A549 (cell line): Measurements from ENCODE around the gene NTRK1. TPM values are rescaled to one million over a fixed set of nuclear protein-coding genes. Genes with fewer than 3 reads are reported as not detected.
A peak's percentile ranks its signal among the peaks of the same experiment; 100 is the strongest.

Experiments used
- ATAC-seq, 2 experiments: fragments of 200-7000 bp in 1 of 2; fragments of >200 bp in 1 of 2; cut with Nextera tagmentation in 1 of 2; cut with Tn5 transposase in 1 of 2; 3 replicates each; pipeline versions ENCODE4 v1.8.0 to v1.9.1; 2018 to 2020; ENCODE audit warnings: mild to moderate bottlenecking in 1 of 2, moderate library complexity in 1 of 2
- CTCF ChIA-PET: fragments of 300-600 bp; sonication (Branson Sonifier 250); formaldehyde crosslinking; extraction: SDS; loops from one replicate; lab custom pipeline; 2021; ENCODE audit warnings: antibody characterized with exemption, inconsistent platforms; lab: Yijun Ruan, JAX
- POLR2A ChIA-PET: fragments of 350-600 bp; formaldehyde crosslinking; extraction: SDS; loops from one replicate; lab custom pipeline; 2021; ENCODE audit warnings: antibody characterized with exemption, inconsistent platforms; lab: Yijun Ruan, JAX
- DNase-seq, 2 experiments: peaks; one replicate each; pipeline versions ENCODE4 v3.0.0 to v3.0.0-alpha.2; 2011 to 2016; ENCODE audit warnings: low read depth in 1 of 2, low spot score in 1 of 2
- FAIRE-seq: peaks from 2 replicates; lab custom pipeline; 2011; peaks lifted over from hg19 to GRCh38; lab: Jason Lieb, UNC
- H3K27ac ChIP-seq, 2 experiments: fragments of >200 bp; sonication (Bioruptor Twin); formaldehyde crosslinking; 3 replicates each; pipeline ENCODE4 v1.5.1; 2016 to 2017
- H3K4me1 ChIP-seq: fragments of >200 bp; sonication (Bioruptor Twin); formaldehyde crosslinking; 3 replicates; pipeline ENCODE4 v1.6.1; 2016
- H3K4me2 ChIP-seq: fragments of >200 bp; sonication (Bioruptor Twin); formaldehyde crosslinking; 3 replicates; pipeline ENCODE4 v1.6.1; 2016
- H3K4me3 ChIP-seq: fragments of >200 bp; sonication (Bioruptor Twin); formaldehyde crosslinking; 3 replicates; pipeline ENCODE4 v1.5.1; 2016
- H3K9me3 ChIP-seq: fragments of >200 bp; sonication (Bioruptor Twin); formaldehyde crosslinking; 3 replicates; pipeline ENCODE4 v1.6.1; 2016
- BHLHE40 ChIP-seq: IDR thresholded peaks from 2 replicates; pipeline ENCODE4 v1.6.1; 2012; ENCODE audit warnings: low read depth, low read length, inconsistent platforms
- CBX2 ChIP-seq: fragments of 200-600 bp; sonication (generic); IDR thresholded peaks from 2 replicates; pipeline ENCODE4 v1.6.1; 2016; ENCODE audit warnings: low read depth, mild to moderate bottlenecking, borderline replicate concordance
- EHF ChIP-seq: fragments of 250-450 bp; sonication (Bioruptor Pico); IDR thresholded peaks from 2 replicates; pipeline ENCODE4 v1.5.0; 2020; ENCODE audit warnings: mild to moderate bottlenecking
- EP300 ChIP-seq, 2 experiments: fragments of >200 bp; sonication (Bioruptor Twin); formaldehyde crosslinking; IDR thresholded peaks; 2 replicates in 1 of 2; 3 replicates in 1 of 2; pipeline ENCODE4 v1.6.1; 2016 to 2017
- FOSL2 ChIP-seq, 2 experiments: fragments of 450-650 bp in 1 of 2; fragments of >200 bp in 1 of 2; sonication (Bioruptor Twin) in 1 of 2; formaldehyde crosslinking; IDR thresholded peaks; 2 replicates each; pipeline versions ENCODE4 v1.5.0 to v1.6.1; 2016 to 2020; ENCODE audit warnings: mild to moderate bottlenecking in 1 of 2, moderate library complexity in 1 of 2
- HDAC2 ChIP-seq: fragments of 200-600 bp; sonication (generic); IDR thresholded peaks from 2 replicates; pipeline ENCODE4 v1.6.1; 2016
- HOXB13 ChIP-seq: fragments of 250-450 bp; sonication (Bioruptor Pico); IDR thresholded peaks from 2 replicates; pipeline ENCODE4 v1.5.0; 2020; ENCODE audit warnings: low read depth, mild to moderate bottlenecking, moderate library complexity
- JUN ChIP-seq, 2 experiments: fragments of >200 bp; sonication (Bioruptor Twin); formaldehyde crosslinking; IDR thresholded peaks; 2 replicates in 1 of 2; 3 replicates in 1 of 2; pipeline ENCODE4 v1.6.1; 2016 to 2017
- JUNB ChIP-seq: fragments of >200 bp; sonication (Bioruptor Twin); formaldehyde crosslinking; IDR thresholded peaks from 2 replicates; pipeline ENCODE4 v1.6.1; 2016
- KDM5A ChIP-seq: fragments of 200-600 bp; sonication (generic); IDR thresholded peaks from 2 replicates; pipeline ENCODE4 v1.6.1; 2016; ENCODE audit warnings: antibody characterized with exemption, mild to moderate bottlenecking
- MYC ChIP-seq: IDR thresholded peaks from 2 replicates; pipeline ENCODE4 v1.6.1; 2012; ENCODE audit warnings: mild to moderate bottlenecking, inconsistent platforms, low read length, improper control_type of control experiment, borderline replicate concordance
- NR3C1 ChIP-seq: fragments of >200 bp; sonication (Bioruptor Twin); formaldehyde crosslinking; IDR thresholded peaks from 3 replicates; pipeline ENCODE4 v1.6.1; 2017
- PHF8 ChIP-seq: fragments of 200-600 bp; sonication (generic); IDR thresholded peaks from 2 replicates; pipeline ENCODE4 v1.6.1; 2016; ENCODE audit warnings: low read depth, mild to moderate bottlenecking, antibody characterized with exemption, moderate library complexity, borderline replicate concordance
- POLR2A ChIP-seq: IDR thresholded peaks from 2 replicates; pipeline ENCODE4 v1.6.1; 2012; ENCODE audit warnings: mild to moderate bottlenecking, low read length
- RCOR1 ChIP-seq: fragments of 150-350 bp; IDR thresholded peaks from 2 replicates; pipeline ENCODE4 v1.6.1; 2014; ENCODE audit warnings: antibody characterized with exemption, low read length, low read depth
- RNF2 ChIP-seq: fragments of 200-600 bp; sonication (generic); IDR thresholded peaks from 2 replicates; pipeline ENCODE4 v1.6.1; 2016; ENCODE audit warnings: low read depth, mild to moderate bottlenecking, antibody characterized with exemption, moderate library complexity, borderline replicate concordance
- SMC3 ChIP-seq: fragments of >200 bp; sonication (Bioruptor Twin); formaldehyde crosslinking; IDR thresholded peaks from 3 replicates; pipeline ENCODE4 v1.6.1; 2018; ENCODE audit warnings: inconsistent platforms
- TP53 ChIP-seq: fragments of 250-450 bp; sonication (Bioruptor Pico); IDR thresholded peaks from 2 replicates; pipeline ENCODE4 v1.5.0; 2021; ENCODE audit warnings: mild to moderate bottlenecking, moderate library complexity
- ZFP36 ChIP-seq: fragments of 450-650 bp; IDR thresholded peaks from 2 replicates; pipeline ENCODE4 v1.6.1; 2014; ENCODE audit warnings: borderline replicate concordance; ENCODE audit not compliant: partially characterized antibody
- WGBS: methylation state at CpG from one replicate; pipeline ENCODE4 v1.1.6; 2017; ENCODE audit errors: missing lambda C conversion rate; 5-methylcytosine and 5-hydroxymethylcytosine counted together
- polyA plus RNA-seq, 4 experiments: library from polyadenylated mRNA; depleted of rRNA in 3 of 4; stranded (reverse); fragments of >200 nt; fragmentation: RNase III in 1 of 4; extraction: RNeasy Plus Mini Kit Qiagen cat#74134 plus additional on column Dnase treatment in 1 of 4; gene quantifications; 2 replicates in 3 of 4; 3 replicates in 1 of 4; pipeline ENCODE4 v1.2.3, GENCODE V29; 2011 to 2017
- TF ChIP-seq, protein P1 (sequence below): IDR thresholded peaks from 2 replicates; pipeline ENCODE4 v1.6.1; 2012
- TF ChIP-seq, protein P2 (sequence below): fragments of 450-650 bp; IDR thresholded peaks from 2 replicates; pipeline ENCODE4 v1.6.1; 2014; ENCODE audit warnings: antibody characterized with exemption
- TF ChIP-seq, protein P3 (sequence below): fragments of >200 bp; sonication (Bioruptor Twin); formaldehyde crosslinking; IDR thresholded peaks from 2 replicates; pipeline ENCODE4 v1.6.1; 2016
- TF ChIP-seq, protein P4 (sequence below): fragments of >200 bp; sonication (Bioruptor Twin); formaldehyde crosslinking; IDR thresholded peaks from 3 replicates; pipeline ENCODE4 v1.5.1; 2016
- TF ChIP-seq, protein P5 (sequence below): fragments of >200 bp; sonication (Bioruptor Twin); formaldehyde crosslinking; IDR thresholded peaks from 3 replicates; pipeline ENCODE4 v1.6.1; 2016
- TF ChIP-seq, protein P6 (sequence below): IDR thresholded peaks from 2 replicates; pipeline ENCODE4 v1.6.1; 2012; ENCODE audit warnings: low read depth, borderline replicate concordance
- TF ChIP-seq, protein P7 (sequence below): fragments of 250-450 bp; sonication (Bioruptor Pico); IDR thresholded peaks from 2 replicates; pipeline ENCODE4 v1.5.0; 2021; ENCODE audit warnings: mild to moderate bottlenecking, moderate library complexity, borderline replicate concordance

Gene NTRK1
- polyA plus RNA-seq, 2 of the 4 experiments (the other 2 are of a cell fraction), result 0.05 to 0.18 TPM

DNA sequence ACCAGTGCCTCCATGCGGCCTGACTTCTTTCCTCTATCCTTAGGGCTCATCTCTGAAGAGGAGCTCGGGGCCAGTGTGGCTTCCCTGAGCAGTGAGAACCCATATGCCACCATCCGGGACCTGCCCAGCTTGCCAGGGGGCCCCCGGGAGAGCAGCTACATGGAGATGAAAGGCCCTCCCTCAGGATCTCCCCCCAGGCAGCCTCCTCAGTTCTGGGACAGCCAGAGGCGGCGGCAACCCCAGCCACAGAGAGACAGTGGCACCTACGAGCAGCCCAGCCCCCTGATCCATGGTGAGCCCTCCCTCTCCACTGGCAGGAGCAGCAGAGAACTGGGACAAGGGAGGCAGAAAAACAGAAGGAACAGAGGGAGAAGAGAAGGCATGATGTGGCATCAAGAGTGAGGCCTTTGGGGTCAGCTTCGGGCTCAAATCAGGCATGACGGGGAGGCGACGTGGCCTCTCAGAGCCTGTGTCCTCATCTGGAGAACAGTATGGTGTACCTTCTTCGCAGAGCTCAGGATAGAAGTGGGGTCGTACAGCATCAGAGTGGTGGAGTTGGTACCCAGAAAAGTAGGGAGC lies 53.2 kb downstream of the NTRK1 start:
- TF ChIP-seq EP300 (IDR thresholded peaks at IDR 0.05), result no peak
- TF ChIP-seq, protein P1, sequence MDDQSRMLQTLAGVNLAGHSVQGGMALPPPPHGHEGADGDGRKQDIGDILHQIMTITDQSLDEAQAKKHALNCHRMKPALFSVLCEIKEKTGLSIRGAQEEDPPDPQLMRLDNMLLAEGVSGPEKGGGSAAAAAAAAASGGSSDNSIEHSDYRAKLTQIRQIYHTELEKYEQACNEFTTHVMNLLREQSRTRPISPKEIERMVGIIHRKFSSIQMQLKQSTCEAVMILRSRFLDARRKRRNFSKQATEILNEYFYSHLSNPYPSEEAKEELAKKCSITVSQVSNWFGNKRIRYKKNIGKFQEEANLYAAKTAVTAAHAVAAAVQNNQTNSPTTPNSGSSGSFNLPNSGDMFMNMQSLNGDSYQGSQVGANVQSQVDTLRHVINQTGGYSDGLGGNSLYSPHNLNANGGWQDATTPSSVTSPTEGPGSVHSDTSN, result no peak
- TF ChIP-seq, protein P2, sequence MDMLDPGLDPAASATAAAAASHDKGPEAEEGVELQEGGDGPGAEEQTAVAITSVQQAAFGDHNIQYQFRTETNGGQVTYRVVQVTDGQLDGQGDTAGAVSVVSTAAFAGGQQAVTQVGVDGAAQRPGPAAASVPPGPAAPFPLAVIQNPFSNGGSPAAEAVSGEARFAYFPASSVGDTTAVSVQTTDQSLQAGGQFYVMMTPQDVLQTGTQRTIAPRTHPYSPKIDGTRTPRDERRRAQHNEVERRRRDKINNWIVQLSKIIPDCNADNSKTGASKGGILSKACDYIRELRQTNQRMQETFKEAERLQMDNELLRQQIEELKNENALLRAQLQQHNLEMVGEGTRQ, result no peak
- no peak for TF ChIP-seq CBX2
- no peak for TF ChIP-seq SMC3
- TF ChIP-seq HDAC2, result no peak
- no peak for TF ChIP-seq HOXB13
- TF ChIP-seq ZFP36, result no peak
- no peak for TF ChIP-seq EHF (CRISPR knock-in tag)
- no peak for TF ChIP-seq NR3C1
- no peak for TF ChIP-seq TP53
- no peak for TF ChIP-seq BHLHE40
- no peak for TF ChIP-seq RCOR1
- no peak for TF ChIP-seq RNF2
- TF ChIP-seq, protein P3, sequence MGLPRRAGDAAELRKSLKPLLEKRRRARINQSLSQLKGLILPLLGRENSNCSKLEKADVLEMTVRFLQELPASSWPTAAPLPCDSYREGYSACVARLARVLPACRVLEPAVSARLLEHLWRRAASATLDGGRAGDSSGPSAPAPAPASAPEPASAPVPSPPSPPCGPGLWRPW, result no peak
- TF ChIP-seq JUN (IDR thresholded peaks at IDR 0.05), result no peak
- TF ChIP-seq, protein P4, sequence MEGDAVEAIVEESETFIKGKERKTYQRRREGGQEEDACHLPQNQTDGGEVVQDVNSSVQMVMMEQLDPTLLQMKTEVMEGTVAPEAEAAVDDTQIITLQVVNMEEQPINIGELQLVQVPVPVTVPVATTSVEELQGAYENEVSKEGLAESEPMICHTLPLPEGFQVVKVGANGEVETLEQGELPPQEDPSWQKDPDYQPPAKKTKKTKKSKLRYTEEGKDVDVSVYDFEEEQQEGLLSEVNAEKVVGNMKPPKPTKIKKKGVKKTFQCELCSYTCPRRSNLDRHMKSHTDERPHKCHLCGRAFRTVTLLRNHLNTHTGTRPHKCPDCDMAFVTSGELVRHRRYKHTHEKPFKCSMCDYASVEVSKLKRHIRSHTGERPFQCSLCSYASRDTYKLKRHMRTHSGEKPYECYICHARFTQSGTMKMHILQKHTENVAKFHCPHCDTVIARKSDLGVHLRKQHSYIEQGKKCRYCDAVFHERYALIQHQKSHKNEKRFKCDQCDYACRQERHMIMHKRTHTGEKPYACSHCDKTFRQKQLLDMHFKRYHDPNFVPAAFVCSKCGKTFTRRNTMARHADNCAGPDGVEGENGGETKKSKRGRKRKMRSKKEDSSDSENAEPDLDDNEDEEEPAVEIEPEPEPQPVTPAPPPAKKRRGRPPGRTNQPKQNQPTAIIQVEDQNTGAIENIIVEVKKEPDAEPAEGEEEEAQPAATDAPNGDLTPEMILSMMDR, result no peak
- TF ChIP-seq, protein P5, sequence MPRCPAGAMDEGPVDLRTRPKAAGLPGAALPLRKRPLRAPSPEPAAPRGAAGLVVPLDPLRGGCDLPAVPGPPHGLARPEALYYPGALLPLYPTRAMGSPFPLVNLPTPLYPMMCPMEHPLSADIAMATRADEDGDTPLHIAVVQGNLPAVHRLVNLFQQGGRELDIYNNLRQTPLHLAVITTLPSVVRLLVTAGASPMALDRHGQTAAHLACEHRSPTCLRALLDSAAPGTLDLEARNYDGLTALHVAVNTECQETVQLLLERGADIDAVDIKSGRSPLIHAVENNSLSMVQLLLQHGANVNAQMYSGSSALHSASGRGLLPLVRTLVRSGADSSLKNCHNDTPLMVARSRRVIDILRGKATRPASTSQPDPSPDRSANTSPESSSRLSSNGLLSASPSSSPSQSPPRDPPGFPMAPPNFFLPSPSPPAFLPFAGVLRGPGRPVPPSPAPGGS, result no peak
- TF ChIP-seq PHF8, result no peak
- TF ChIP-seq, protein P6, sequence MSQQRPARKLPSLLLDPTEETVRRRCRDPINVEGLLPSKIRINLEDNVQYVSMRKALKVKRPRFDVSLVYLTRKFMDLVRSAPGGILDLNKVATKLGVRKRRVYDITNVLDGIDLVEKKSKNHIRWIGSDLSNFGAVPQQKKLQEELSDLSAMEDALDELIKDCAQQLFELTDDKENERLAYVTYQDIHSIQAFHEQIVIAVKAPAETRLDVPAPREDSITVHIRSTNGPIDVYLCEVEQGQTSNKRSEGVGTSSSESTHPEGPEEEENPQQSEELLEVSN, result no peak
- Histone ChIP-seq H3K4me1 (peaks cover 7% of the 10 kb centered on the region; the same call in 1 of the 3 replicates), H3K4me3 (no peak overlapping the region), H3K4me2 (no peak overlapping the region), H3K9me3 (no peaks in the 10 kb centered on the region), H3K27ac (no peak overlapping the region)
- POLR2A ChIA-PET, result no interaction called here
- no peak for FAIRE-seq
- 86% methylated on average over 13 of the region's 13 CpGs for WGBS
- ATAC-seq, result no peak
- DNase-seq, result no peak
- CTCF ChIA-PET, result interaction anchor here (0.7 to 6.7 kb wide), 10 partner anchors 9 to 225 kb away, joined by 3 to 102 read pairs (median 6); partner anchors contain the start of genes INSRR, NTRK1 and PEAR1

DNA sequence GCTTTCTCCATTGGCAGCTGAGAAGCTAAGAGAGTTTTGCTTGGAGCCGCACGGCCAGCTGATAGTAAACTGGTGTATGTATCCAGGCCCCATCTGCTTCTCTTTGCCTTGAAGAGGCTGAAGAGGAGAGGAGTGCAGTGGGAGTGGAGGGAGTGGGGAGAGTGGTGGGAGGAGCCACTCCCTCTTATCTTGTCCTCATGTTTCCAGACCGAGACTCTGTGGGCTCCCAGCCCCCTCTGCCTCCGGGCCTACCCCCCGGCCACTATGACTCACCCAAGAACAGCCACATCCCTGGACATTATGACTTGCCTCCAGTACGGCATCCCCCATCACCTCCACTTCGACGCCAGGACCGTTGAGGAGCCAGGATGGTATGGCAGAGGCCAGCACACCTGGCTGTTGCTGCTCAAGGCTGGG lies 53.8 kb downstream of the NTRK1 start:
- 81% methylated on average over 9 of the region's 9 CpGs for WGBS
- POLR2A ChIA-PET, result no interaction called here

More for the DNA sequence above, 53.8 kb downstream of the NTRK1 start:
- no peak for ATAC-seq
- Histone ChIP-seq H3K4me1 (peaks cover 7% of the 10 kb centered on the region; the same call in 1 of the 3 replicates), H3K4me2 (no peak overlapping the region), H3K9me3 (no peaks in the 10 kb centered on the region), H3K27ac (no peak overlapping the region), H3K4me3 (no peak overlapping the region)
- CTCF ChIA-PET, result interaction anchor here (0.7 to 6.7 kb wide), 6 partner anchors 8 to 82 kb away, joined by 3 to 102 read pairs (median 14); partner anchors contain the start of gene PEAR1
- no peak for DNase-seq
- TF ChIP-seq MYC, result no peak
- TF ChIP-seq FOSL2 (IDR thresholded peaks at IDR 0.05), result no peak
- TF ChIP-seq FOSL2 (CRISPR knock-in tag; IDR thresholded peaks at IDR 0.05), result 0 out of 2 replicates have a peak, but pooled peaks have one; percentile 4
- TF ChIP-seq, protein P7, sequence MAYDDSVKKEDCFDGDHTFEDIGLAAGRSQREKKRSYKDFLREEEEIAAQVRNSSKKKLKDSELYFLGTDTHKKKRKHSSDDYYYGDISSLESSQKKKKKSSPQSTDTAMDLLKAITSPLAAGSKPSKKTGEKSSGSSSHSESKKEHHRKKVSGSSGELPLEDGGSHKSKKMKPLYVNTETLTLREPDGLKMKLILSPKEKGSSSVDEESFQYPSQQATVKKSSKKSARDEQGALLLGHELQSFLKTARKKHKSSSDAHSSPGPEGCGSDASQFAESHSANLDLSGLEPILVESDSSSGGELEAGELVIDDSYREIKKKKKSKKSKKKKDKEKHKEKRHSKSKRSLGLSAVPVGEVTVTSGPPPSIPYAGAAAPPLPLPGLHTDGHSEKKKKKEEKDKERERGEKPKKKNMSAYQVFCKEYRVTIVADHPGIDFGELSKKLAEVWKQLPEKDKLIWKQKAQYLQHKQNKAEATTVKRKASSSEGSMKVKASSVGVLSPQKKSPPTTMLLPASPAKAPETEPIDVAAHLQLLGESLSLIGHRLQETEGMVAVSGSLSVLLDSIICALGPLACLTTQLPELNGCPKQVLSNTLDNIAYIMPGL, result no peak
- no peak for TF ChIP-seq CBX2
- TF ChIP-seq JUNB, result no peak
- no peak for TF ChIP-seq POLR2A
- TF ChIP-seq KDM5A, result no peak
- no peak for FAIRE-seq
